T47D (cell line): Measurements from ENCODE around the gene MEGF6.

Source experiments
- DNase-seq, 2 experiments: peaks; one replicate each; pipeline versions ENCODE4 v3.0.0 to v3.0.0-alpha.2; 2011 to 2012; ENCODE audit warnings: low read depth in 1 of 2, low spot score in 1 of 2
- JUND ChIP-seq: IDR thresholded peaks from 2 replicates; pipeline ENCODE4 v1.6.1; 2012; ENCODE audit warnings: low read depth
- in situ Hi-C: cut with HindIII; loops from 2 replicates; pipeline ENCODE4 v1.10.0; 2016; ENCODE audit warnings: low sequenced_read_pairs, low pct_unique_long_range_greater_than_20kb

MEGF6 gene

GRCh38 chr1:3641046-3641760 lies 29.9 kb upstream of the MEGF6 start:
- TF ChIP-seq JUND: no peak
- no peak for DNase-seq
- in situ Hi-C loops: no loop called here

- no peak for TF ChIP-seq JUND
- in situ Hi-C loops: no loop called here
- DNase-seq: no peak
Measured at GRCh38 chr1:3640121-3640837, 29.0 kb upstream of the MEGF6 start.

- no peak for DNase-seq
- in situ Hi-C loops: no loop called here
- no peak for TF ChIP-seq JUND
Measured at GRCh38 chr1:3639397-3639911, 28.1 kb upstream of the MEGF6 start.

- TF ChIP-seq JUND: no peak
- in situ Hi-C loops: no loop called here
- no peak for DNase-seq
Measured at GRCh38 chr1:3638676-3639075, 27.4 kb upstream of the MEGF6 start.

GRCh38 chr1:3638027-3638426 lies 26.7 kb upstream of the MEGF6 start:
- in situ Hi-C loops: no loop called here
- no peak for TF ChIP-seq JUND

GRCh38 chr1:3636531-3636930 lies 25.2 kb upstream of the MEGF6 start:
- in situ Hi-C loops: no loop called here

More at GRCh38 chr1:3638027-3638426, 26.7 kb upstream of the MEGF6 start:
- no peak for DNase-seq

GRCh38 chr1:3636080-3636479 lies 24.8 kb upstream of the MEGF6 start:
- no peak for DNase-seq
- TF ChIP-seq JUND: no peak
- in situ Hi-C loops: no loop called here

More at GRCh38 chr1:3636531-3636930, 25.2 kb upstream of the MEGF6 start:
- no peak for DNase-seq
- TF ChIP-seq JUND: no peak

- no peak for TF ChIP-seq JUND
- in situ Hi-C loops: no loop called here
- DNase-seq: no peak
Measured at GRCh38 chr1:3634059-3634800, 22.9 kb upstream of the MEGF6 start.

GRCh38 chr1:3633344-3634058 lies 22.2 kb upstream of the MEGF6 start:
- in situ Hi-C loops: no loop called here
- no peak for DNase-seq
- TF ChIP-seq JUND: no peak

GRCh38 chr1:3632716-3633343 lies 21.5 kb upstream of the MEGF6 start:
- no peak for DNase-seq
- in situ Hi-C loops: no loop called here
- no peak for TF ChIP-seq JUND

- TF ChIP-seq JUND: no peak
Measured at GRCh38 chr1:3632298-3632697, 21.0 kb upstream of the MEGF6 start.

More at GRCh38 chr1:3632298-3632697, 21.0 kb upstream of the MEGF6 start:
- in situ Hi-C loops: no loop called here
- no peak for DNase-seq
